ENCODE measurements around the gene ZKSCAN4. TPM values are rescaled to one million over a fixed set of nuclear protein-coding genes. Genes with fewer than 3 reads are reported as not detected.

ZKSCAN4 gene
- total and polyA plus RNA-seq, 9 donors, result 1.5 to 8.0 (median 6.0) TPM

DNA sequence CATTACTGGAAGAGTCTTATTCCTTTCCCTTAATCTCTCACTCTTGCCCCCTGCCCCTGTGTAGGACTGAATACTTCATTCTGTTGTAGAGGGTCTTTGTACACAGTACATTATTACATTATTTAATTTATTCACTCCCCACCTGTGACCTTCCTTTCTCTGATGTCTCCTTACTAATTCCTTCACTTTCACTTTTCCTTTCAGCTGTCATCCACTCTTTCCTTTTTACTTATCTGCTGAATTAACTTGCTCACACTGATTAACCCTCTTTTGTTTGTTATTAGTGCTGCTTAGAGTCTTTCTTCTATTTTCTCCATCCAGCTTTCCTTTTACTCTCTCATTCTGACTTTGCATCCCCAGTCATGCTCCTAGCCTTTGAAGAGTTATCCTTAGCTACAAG, 22.8 kb upstream of the ZKSCAN4 start:
- Histone ChIP-seq H3K4me1 (ENCODE audit: insufficient read depth) (no peaks in the 10 kb centered on the region), H3K36me3 (peaks cover 5% of the 10 kb centered on the region), H3K27me3 (no peaks in the 10 kb centered on the region), H3K4me3 (no peak overlapping the region), H3K27ac (no peak overlapping the region), H3K9me3 (peaks cover 0 to 9% of the 10 kb centered on the region in 2 donors)
- TF ChIP-seq EP300 (IDR thresholded peaks at IDR 0.05) (no peak), POLR2A (IDR thresholded peaks at IDR 0.05) (no peak), CTCF (IDR thresholded peaks at IDR 0.05) (no peak)
- intact Hi-C loops (cut with DNase I), result loop anchor here in 1 of 4 donors (10.0 kb wide), 1 partner anchor 50 kb away; no protein-coding TSS in a partner anchor
- DNase-seq, result no peak

DNA sequence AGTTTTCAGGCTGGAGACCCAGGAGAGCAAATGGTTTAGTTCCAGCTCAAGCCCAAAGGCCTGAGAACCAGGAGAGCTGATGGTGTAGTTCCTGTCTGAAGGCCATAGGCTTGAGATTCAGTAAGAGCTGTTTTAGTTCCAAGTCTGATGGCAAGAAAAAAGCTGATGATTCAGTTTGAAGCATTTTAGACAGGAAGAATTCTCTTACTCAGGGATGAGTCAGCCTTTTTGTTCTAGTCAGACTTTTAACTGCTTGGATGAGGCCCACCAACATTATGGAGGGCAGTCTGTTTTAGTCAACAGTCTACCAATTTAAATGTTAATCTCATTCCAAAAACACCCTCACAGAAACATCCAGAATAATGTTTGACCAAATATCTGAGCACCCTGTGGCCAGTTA, 17.4 kb upstream of the ZKSCAN4 start:
- Histone ChIP-seq H3K36me3 (peaks cover 5% of the 10 kb centered on the region), H3K9me3 (no peaks in the 10 kb centered on the region), H3K4me1 (ENCODE audit: insufficient read depth) (peaks cover 1% of the 10 kb centered on the region), H3K4me3 (no peak overlapping the region), H3K27ac (no peak overlapping the region), H3K27me3 (no peaks in the 10 kb centered on the region)
- TF ChIP-seq CTCF (IDR thresholded peaks at IDR 0.05), result no peak
- no peak for TF ChIP-seq POLR2A (IDR thresholded peaks at IDR 0.05)
- no peak for TF ChIP-seq EP300 (IDR thresholded peaks at IDR 0.05)
- intact Hi-C loops (cut with DNase I), result loop anchor here in 1 of 4 donors (10.0 kb wide), 1 partner anchor 85 kb away; no protein-coding TSS in a partner anchor
- no peak for DNase-seq

- Histone ChIP-seq H3K4me3 (peak overlapping the region; percentile 86), H3K36me3 (no peaks in the 10 kb centered on the region), H3K4me1 (ENCODE audit: insufficient read depth) (peaks cover 1% of the 10 kb centered on the region), H3K27ac (peak overlapping the region in 1 of 2 donors; percentile 77), H3K27me3 (no peaks in the 10 kb centered on the region), H3K9me3 (no peaks in the 10 kb centered on the region)
- DNase-seq, result no peak
- 3 to 4% (median 3%) methylated on average over 1 of the region's 1 CpG for WGBS, 3 donors
- TF ChIP-seq CTCF (IDR thresholded peaks at IDR 0.05) (no peak), POLR2A (IDR thresholded peaks at IDR 0.05) (no peak), EP300 (IDR thresholded peaks at IDR 0.05) (no peak)
- intact Hi-C loops (cut with DNase I), result loop anchor here in 1 of 4 donors (10.0 kb wide), 1 partner anchor 87 kb away; no protein-coding TSS in a partner anchor
Observed at GRCh38 chr6:28267695-28268059, 15.6 kb upstream of the ZKSCAN4 start.

- H3K4me3 ChIP-seq, result peak within 1 kb of the TSS; percentile 86
- DNase-seq, result peak; percentile 81 to 92 (median 86)
- H3K27me3 ChIP-seq, result no peaks in the 10 kb centered on the region
- WGBS, 3 donors, result 0 to 1% (median 0%) methylated on average over 29 to 32 of the region's 32 CpGs
- no peaks in the 10 kb centered on the region for H3K36me3 ChIP-seq
- peaks cover 1% of the 10 kb centered on the region for H3K4me1 ChIP-seq (ENCODE audit: insufficient read depth)
- no peaks in the 10 kb centered on the region for H3K9me3 ChIP-seq
- peak within 1 kb of the TSS; percentile 77 for H3K27ac ChIP-seq
- TF ChIP-seq EP300 (IDR thresholded peaks at IDR 0.05) (no peak), POLR2A (IDR thresholded peaks at IDR 0.05) (peak; percentile 37), CTCF (IDR thresholded peaks at IDR 0.05) (no peak)
- intact Hi-C loops (cut with DNase I), result loop anchor here in 1 of 4 donors (10.0 kb wide), 1 partner anchor 88 kb away; no protein-coding TSS in a partner anchor
Observed at GRCh38 chr6:28266962-28267694, 15.1 kb upstream of the ZKSCAN4 start, which contains the start of gene ZSCAN26. Gene ZSCAN26, plus strand, starts transcription at chr6:28267143. Its CDS starts 4,777 bp downstream, at chr6:28271920.

All from ovary (tissue), 9 donors.